CD14-positive monocyte (primary cell): ENCODE data around the gene DDX46. TPM values are rescaled to one million over a fixed set of nuclear protein-coding genes. Genes with fewer than 3 reads are reported as not detected.

Experiments
- DNase-seq, 3 donors: peaks; one replicate each; pipeline ENCODE4 v3.0.0-alpha.2; 2011 to 2022
- H2AFZ ChIP-seq: 2 replicates; pipeline ENCODE4 v1.6.0; 2012; ENCODE audit warnings: mild to moderate bottlenecking, low read depth, low read length, inconsistent platforms; ENCODE audit not compliant: insufficient read depth, poor library complexity, severe bottlenecking
- H3K27ac ChIP-seq, 2 donors: 1 replicate in 1 of 2; 2 replicates in 1 of 2; pipeline ENCODE4 v1.5.1; 2012 to 2013; ENCODE audit warnings: low read length in 2 of 2, control low read depth in 1 of 2, inconsistent platforms in 1 of 2, low read depth in 1 of 2, mild to moderate bottlenecking in 1 of 2
- H3K27me3 ChIP-seq, 2 donors: one replicate each; pipeline versions ENCODE4 v1.6.0 to v1.6.1; 2011 to 2013; ENCODE audit warnings: low read length in 2 of 2; ENCODE audit not compliant: control insufficient read depth in 2 of 2, insufficient read depth in 2 of 2
- H3K36me3 ChIP-seq, 2 donors: replicated peaks in 1 of 2; 1 replicate in 1 of 2; 2 replicates in 1 of 2; pipeline versions ENCODE4 v1.5.1 to v1.6.1; 2012 to 2013; ENCODE audit warnings: low read length in 2 of 2, control low read depth in 1 of 2, inconsistent platforms in 1 of 2, mild to moderate bottlenecking in 1 of 2; ENCODE audit not compliant: insufficient read depth in 2 of 2, control insufficient read depth in 1 of 2
- H3K4me1 ChIP-seq, 2 donors: 1 replicate in 1 of 2; 2 replicates in 1 of 2; pipeline versions ENCODE4 v1.5.1 to v1.6.1; 2012 to 2013; ENCODE audit warnings: low read length in 2 of 2, control low read depth in 1 of 2, inconsistent platforms in 1 of 2, mild to moderate bottlenecking in 1 of 2, moderate library complexity in 1 of 2; ENCODE audit not compliant: insufficient read depth in 2 of 2, control insufficient read depth in 1 of 2
- H3K4me2 ChIP-seq: replicated peaks from 2 replicates; pipeline ENCODE3; 2012; ENCODE audit warnings: low read length, moderate library complexity, mild to moderate bottlenecking; ENCODE audit not compliant: poor library complexity, severe bottlenecking; ENCODE audit errors: extremely low read depth
- H3K4me3 ChIP-seq, 3 experiments: fragments of 200-600 bp in 1 of 3; sonication (generic) in 1 of 3; replicated peaks in 1 of 3; 1 replicate in 2 of 3; 2 replicates in 1 of 3; pipeline ENCODE4 v1.5.1; 2011 to 2013; ENCODE audit warnings: low read length in 3 of 3, mild to moderate bottlenecking in 3 of 3, control low read depth in 2 of 3, low read depth in 2 of 3, inconsistent platforms in 1 of 3, moderate library complexity in 1 of 3
- H3K79me2 ChIP-seq: 2 replicates; pipeline ENCODE4 v1.6.0; 2012; ENCODE audit warnings: mild to moderate bottlenecking, control low read depth, inconsistent platforms, low read length, moderate library complexity; ENCODE audit not compliant: insufficient read depth
- H3K9ac ChIP-seq: 2 replicates; pipeline ENCODE4 v1.6.0; 2017; ENCODE audit warnings: low read length, mild to moderate bottlenecking; ENCODE audit not compliant: insufficient read depth, poor library complexity, severe bottlenecking
- H3K9me3 ChIP-seq, 2 donors: replicated peaks in 1 of 2; 1 replicate in 1 of 2; 2 replicates in 1 of 2; pipeline versions ENCODE4 v1.5.1 to v1.6.1; 2012 to 2013; ENCODE audit warnings: low read length in 2 of 2, control low read depth in 1 of 2; ENCODE audit not compliant: control insufficient read depth in 1 of 2, insufficient read depth in 1 of 2
- H4K20me1 ChIP-seq: 2 replicates; pipeline ENCODE4 v1.6.0; 2012; ENCODE audit warnings: mild to moderate bottlenecking, low read length, control low read depth, moderate library complexity; ENCODE audit not compliant: insufficient read depth
- H3K27ac Mint-ChIP-seq, 7 donors: one replicate each; pipeline ENCODE4 v1.8.0; 2020; ENCODE audit warnings: mild to moderate bottlenecking in 7 of 7, mixed read lengths in 7 of 7, moderate library complexity in 6 of 7, inconsistent platforms in 2 of 7
- H3K27me3 Mint-ChIP-seq, 3 donors: one replicate each; pipeline ENCODE4 v1.8.0; 2021 to 2022; ENCODE audit warnings: low read depth in 3 of 3, mild to moderate bottlenecking in 3 of 3, mixed read lengths in 3 of 3, moderate library complexity in 3 of 3, inconsistent platforms in 1 of 3
- H3K36me3 Mint-ChIP-seq, 2 donors: one replicate each; pipeline ENCODE4 v1.8.0; 2020; ENCODE audit warnings: mixed read lengths in 2 of 2, inconsistent platforms in 1 of 2, mild to moderate bottlenecking in 1 of 2
- H3K4me1 Mint-ChIP-seq: one replicate; pipeline ENCODE4 v1.8.0; 2020; ENCODE audit warnings: mild to moderate bottlenecking, mixed read lengths
- H3K4me3 Mint-ChIP-seq, 2 donors: one replicate each; pipeline ENCODE4 v1.8.0; 2020; ENCODE audit warnings: mild to moderate bottlenecking in 2 of 2, mixed read lengths in 2 of 2, moderate library complexity in 1 of 2
- H3K9me3 Mint-ChIP-seq, 7 donors: one replicate each; pipeline ENCODE4 v1.8.0; 2020 to 2022; ENCODE audit warnings: mixed read lengths in 7 of 7, mild to moderate bottlenecking in 6 of 7, moderate library complexity in 6 of 7, inconsistent platforms in 2 of 7
- CTCF ChIP-seq: fragments of 200-600 bp; IDR thresholded peaks from one replicate; pipeline ENCODE4 v1.8.0; 2022; ENCODE audit warnings: antibody characterized with exemption, mild to moderate bottlenecking
- WGBS: methylation state at CpG from one replicate; pipeline ENCODE4 v1.1.5; 2013; ENCODE audit warnings: missing lambda C conversion rate; ENCODE audit not compliant: insufficient coverage; 5-methylcytosine and 5-hydroxymethylcytosine counted together
- intact Hi-C, 2 donors: fragments of 100-400 bp; cut with micrococcal nuclease; formaldehyde crosslinking; loops; one replicate each; pipeline versions ENCODE4 v1.15.0 to v1.15.1; 2023
- polyA plus RNA-seq, 3 donors: library from polyadenylated mRNA; depleted of rRNA in 1 of 3; unstranded in 2 of 3; stranded (reverse) in 1 of 3; fragments of 300-500 nt in 2 of 3; fragments of >200 nt in 1 of 3; fragmentation: Illumina TruSeq in 2 of 3; gene quantifications; 1 replicate in 2 of 3; 2 replicates in 1 of 3; pipeline ENCODE4 v1.2.3, GENCODE V29; 2012 to 2021

Gene DDX46
- polyA plus RNA-seq, 3 donors: 7.6 to 22.3 (median 11.8) TPM

- Mint-ChIP-seq H3K36me3 (peaks cover 70 to 79% of the 10 kb centered on the region in 2 donors), H3K4me3 (no peak overlapping the region), H3K4me1 (peaks cover 14% of the 10 kb centered on the region), H3K27ac (no peak overlapping the region), H3K9me3 (peaks cover 0 to 3% (median 0%) of the 10 kb centered on the region in 7 donors), H3K27me3 (peaks cover 0 to 1% (median 0%) of the 10 kb centered on the region in 3 donors)
- Histone ChIP-seq H3K27ac (no peak overlapping the region), H3K4me2 (no peak overlapping the region), H3K4me3 (no peak overlapping the region), H3K36me3 (peaks cover 78 to 91% of the 10 kb centered on the region in 2 donors), H3K27me3 (no peaks in the 10 kb centered on the region), H3K79me2 (no peaks in the 10 kb centered on the region), H2AFZ (no peak overlapping the region), H3K9ac (no peak overlapping the region), H3K9me3 (no peaks in the 10 kb centered on the region), H4K20me1 (no peaks in the 10 kb centered on the region), H3K4me1 (peaks cover 12 to 14% of the 10 kb centered on the region in 2 donors)
- intact Hi-C loops: no loop called here
- WGBS: 100% methylated on average over 2 of the region's 7 CpGs
- no peak for DNase-seq
- TF ChIP-seq CTCF: no peak
These were observed 63.3 kb downstream of the DDX46 start for GRCh38 chr5:134821841-134822240.

GRCh38 chr5:134824681-134825080 lies 66.1 kb downstream of the DDX46 start:
- Histone ChIP-seq H3K9ac (no peak overlapping the region), H3K27ac (peak overlapping the region in 1 of 2 donors; percentile 50), H3K4me2 (no peak overlapping the region), H3K4me3 (no peak overlapping the region), H3K27me3 (no peaks in the 10 kb centered on the region), H3K9me3 (no peaks in the 10 kb centered on the region), H2AFZ (no peak overlapping the region), H3K79me2 (no peaks in the 10 kb centered on the region), H3K36me3 (peaks cover 76 to 91% of the 10 kb centered on the region in 2 donors), H3K4me1 (peaks cover 12 to 14% of the 10 kb centered on the region in 2 donors), H4K20me1 (no peaks in the 10 kb centered on the region)
- WGBS: no CpG with 5 or more reads among the region's 1 CpG
- peaks cover 14% of the 10 kb centered on the region for H3K4me1 Mint-ChIP-seq
- no peak overlapping the region for H3K27ac Mint-ChIP-seq
- TF ChIP-seq CTCF: no peak
- H3K36me3 Mint-ChIP-seq: peaks cover 65 to 78% of the 10 kb centered on the region in 2 donors
- intact Hi-C loops: no loop called here
- H3K9me3 Mint-ChIP-seq: peaks cover 0 to 3% (median 0%) of the 10 kb centered on the region in 7 donors
- no peak for DNase-seq
- peaks cover 0 to 1% (median 0%) of the 10 kb centered on the region in 3 donors for H3K27me3 Mint-ChIP-seq
- H3K4me3 Mint-ChIP-seq: no peak overlapping the region
